HEK293 (cell line): ENCODE data around the gene MOB2.

Source experiments
- CTCF ChIA-PET: fragments of 350-600 bp; formaldehyde crosslinking; extraction: SDS; loops from one replicate; lab custom pipeline; 2021; ENCODE audit warnings: antibody characterized with exemption; lab: Yijun Ruan, JAX
- POLR2A ChIA-PET: fragments of 300-600 bp; formaldehyde crosslinking; extraction: SDS; loops from one replicate; lab custom pipeline; 2020; ENCODE audit warnings: antibody characterized with exemption, inconsistent platforms; lab: Yijun Ruan, JAX
- H3K27ac ChIP-seq: fragments of 200-500 bp; sonication (Bioruptor generic); 2 replicates; pipeline ENCODE4 v1.5.1; 2014; ENCODE audit warnings: low read depth, low read length, control low read depth, inconsistent platforms; ENCODE audit errors: extremely low read depth
- H3K36me3 ChIP-seq, 2 experiments: fragments of 200-500 bp in 1 of 2; sonication (Bioruptor generic) in 1 of 2; 1 replicate in 1 of 2; 2 replicates in 1 of 2; pipeline ENCODE4 v1.5.1; 2014 to 2017; ENCODE audit warnings: inconsistent platforms in 2 of 2, low read length in 2 of 2; ENCODE audit not compliant: control insufficient read depth in 2 of 2, insufficient read depth in 1 of 2
- H3K4me1 ChIP-seq: fragments of 200-500 bp; sonication (Bioruptor generic); 2 replicates; pipeline ENCODE4 v1.5.1; 2014; ENCODE audit warnings: mild to moderate bottlenecking, low read length, inconsistent platforms; ENCODE audit not compliant: control insufficient read depth, insufficient read depth
- H3K4me3 ChIP-seq: 2 replicates; pipeline ENCODE4 v1.5.1; 2011; ENCODE audit warnings: low read depth, mild to moderate bottlenecking, control low read depth, low read length, moderate library complexity
- H3K9me3 ChIP-seq: fragments of 200-500 bp; sonication (Bioruptor generic); 2 replicates; pipeline ENCODE4 v1.5.1; 2014; ENCODE audit warnings: low read depth, low read length, inconsistent platforms; ENCODE audit not compliant: control insufficient read depth, insufficient read depth
- GLI4 ChIP-seq: fragments of 450-650 bp; formaldehyde crosslinking; IDR thresholded peaks from 2 replicates; pipeline ENCODE4 v1.5.1; 2016; ENCODE audit warnings: missing biosample characterization, missing genetic modification characterization
- KLF7 ChIP-seq: fragments of 450-650 bp; formaldehyde crosslinking; IDR thresholded peaks from 2 replicates; pipeline ENCODE4 v1.5.1; 2016; ENCODE audit warnings: missing biosample characterization, missing genetic modification characterization, borderline replicate concordance
- SALL2 ChIP-seq: fragments of 450-650 bp; formaldehyde crosslinking; IDR thresholded peaks from 2 replicates; pipeline ENCODE4 v1.5.0; 2017; ENCODE audit warnings: missing biosample characterization, mild to moderate bottlenecking, missing genetic modification characterization, borderline replicate concordance
- ZBTB8A ChIP-seq: fragments of 450-650 bp; formaldehyde crosslinking; IDR thresholded peaks from 2 replicates; pipeline ENCODE4 v1.5.1; 2016; ENCODE audit warnings: missing biosample characterization, missing genetic modification characterization
- ZFP3 ChIP-seq: fragments of 450-650 bp; formaldehyde crosslinking; IDR thresholded peaks from 2 replicates; pipeline ENCODE4 v1.5.1; 2016; ENCODE audit warnings: low read depth, missing biosample characterization, missing genetic modification characterization
- ZNF140 ChIP-seq: fragments of 450-650 bp; formaldehyde crosslinking; IDR thresholded peaks from 2 replicates; pipeline ENCODE4 v1.5.1; 2016; ENCODE audit warnings: missing biosample characterization, missing genetic modification characterization
- ZNF16 ChIP-seq: fragments of 450-650 bp; formaldehyde crosslinking; IDR thresholded peaks from 2 replicates; pipeline ENCODE4 v1.5.1; 2016; ENCODE audit warnings: low read depth, missing biosample characterization, missing genetic modification characterization
- ZNF211 ChIP-seq: fragments of 450-650 bp; formaldehyde crosslinking; IDR thresholded peaks from 2 replicates; pipeline ENCODE4 v1.5.1; 2016; ENCODE audit warnings: low read depth, missing biosample characterization, missing genetic modification characterization
- ZNF394 ChIP-seq: fragments of 450-650 bp; formaldehyde crosslinking; IDR thresholded peaks from 2 replicates; pipeline ENCODE4 v1.5.1; 2016; ENCODE audit warnings: missing biosample characterization, missing genetic modification characterization, mild to moderate bottlenecking, moderate library complexity, borderline replicate concordance
- ZNF423 ChIP-seq: fragments of 450-650 bp; formaldehyde crosslinking; IDR thresholded peaks from 2 replicates; pipeline ENCODE4 v1.5.1; 2016; ENCODE audit warnings: missing biosample characterization, missing genetic modification characterization
- ZNF624 ChIP-seq: fragments of 450-650 bp; formaldehyde crosslinking; IDR thresholded peaks from 2 replicates; pipeline ENCODE4 v1.5.1; 2017; ENCODE audit warnings: missing biosample characterization, missing genetic modification characterization
- ZNF660 ChIP-seq: fragments of 450-650 bp; IDR thresholded peaks from 2 replicates; pipeline ENCODE4 v1.5.1; 2018; ENCODE audit warnings: missing biosample characterization, mild to moderate bottlenecking, missing genetic modification characterization
- ZNF664 ChIP-seq: fragments of 450-650 bp; formaldehyde crosslinking; IDR thresholded peaks from 2 replicates; pipeline ENCODE4 v1.5.1; 2016; ENCODE audit warnings: missing biosample characterization, missing genetic modification characterization
- TF ChIP-seq, protein P1 (sequence below): fragments of 450-650 bp; formaldehyde crosslinking; IDR thresholded peaks from 2 replicates; pipeline ENCODE4 v1.5.1; 2017; ENCODE audit warnings: missing biosample characterization, mild to moderate bottlenecking, missing genetic modification characterization, moderate library complexity
- TF ChIP-seq, protein P2 (sequence below): fragments of 450-650 bp; formaldehyde crosslinking; IDR thresholded peaks from 2 replicates; pipeline ENCODE4 v1.5.1; 2016; ENCODE audit warnings: missing biosample characterization, missing genetic modification characterization
- TF ChIP-seq, protein P3 (sequence below): fragments of 450-650 bp; IDR thresholded peaks from 2 replicates; pipeline ENCODE4 v1.5.1; 2018; ENCODE audit warnings: missing biosample characterization, mild to moderate bottlenecking, missing genetic modification characterization

The MOB2 gene

DNA sequence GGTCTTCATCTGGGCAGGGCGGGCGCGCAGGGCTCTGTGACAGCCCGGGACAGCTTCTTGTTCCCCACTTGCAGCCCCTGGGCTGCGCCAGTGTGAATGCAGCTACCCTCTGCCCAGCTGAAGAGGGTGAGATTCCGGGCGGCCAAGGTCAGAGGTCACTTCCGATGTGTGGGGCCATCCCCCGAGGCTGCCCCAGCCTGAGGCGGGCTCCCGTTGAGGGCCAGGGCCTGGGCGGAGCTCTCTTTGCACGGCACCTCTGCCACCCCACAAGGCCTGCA, 23.9 kb downstream of the MOB2 start:
- Histone ChIP-seq H3K4me1 (no peaks in the 10 kb centered on the region), H3K27ac (no peak overlapping the region), H3K4me3 (no peak overlapping the region), H3K9me3 (no peaks in the 10 kb centered on the region), H3K36me3 (peaks cover 0 to 25% of the 10 kb centered on the region in 2 experiments; a peak in 1 of 3 replicates)
- TF ChIP-seq ZNF211 (tag by site-specific recombination) (no peak), SALL2 (tag by site-specific recombination) (no peak)
- CTCF ChIA-PET: no interaction called here
- POLR2A ChIA-PET: interaction anchor here (0.5 kb wide), 1 partner anchor 424 kb away, joined by 3 read pairs; no protein-coding TSS in a partner anchor

DNA sequence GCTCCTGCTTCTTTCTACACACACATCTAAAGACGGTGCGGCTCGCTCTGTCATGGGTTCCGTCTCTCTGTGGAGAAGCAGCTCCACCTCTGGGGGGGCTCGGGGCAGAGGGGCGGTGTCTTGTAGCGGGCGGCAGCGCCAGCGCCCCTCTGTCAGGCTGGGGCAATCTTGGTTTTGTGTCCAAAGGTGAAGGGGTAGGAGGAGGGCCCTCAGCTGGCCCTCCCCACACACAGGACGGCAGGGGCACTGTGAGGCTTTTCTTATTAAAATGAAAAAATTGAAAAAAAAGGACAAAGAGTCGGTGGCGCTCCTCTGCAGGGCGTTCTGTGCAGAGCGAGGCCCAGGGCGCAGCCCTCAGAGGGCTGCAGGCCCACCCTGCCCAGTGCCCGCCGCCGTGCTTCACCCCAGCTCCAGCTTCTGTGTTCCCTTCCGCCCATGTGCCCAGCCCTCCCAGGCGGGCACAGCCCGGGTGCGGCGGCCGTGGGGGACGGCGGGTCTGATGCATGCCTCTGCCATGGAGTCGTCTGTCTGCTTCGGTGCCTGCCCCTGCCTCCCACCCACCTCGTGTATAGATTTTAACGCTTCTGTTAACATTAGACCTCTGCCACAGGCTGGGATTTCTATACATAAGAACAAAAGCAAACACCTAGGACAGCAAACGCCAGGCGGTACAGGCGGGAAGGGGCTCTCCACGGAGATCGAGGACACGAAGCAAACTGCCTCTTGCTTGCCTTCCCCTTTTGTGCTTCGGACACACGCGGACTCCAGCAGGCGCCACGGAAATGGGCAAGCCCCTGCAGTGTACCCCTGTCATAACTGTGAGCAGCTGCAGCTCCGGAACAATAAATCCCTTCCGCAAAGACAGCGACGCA, 24.5 kb downstream of the MOB2 start:
- CTCF ChIA-PET: no interaction called here
- Histone ChIP-seq H3K9me3 (no peaks in the 10 kb centered on the region), H3K27ac (no peak overlapping the region), H3K4me1 (no peaks in the 10 kb centered on the region), H3K4me3 (no peak overlapping the region), H3K36me3 (peaks cover 0 to 30% of the 10 kb centered on the region in 2 experiments; a peak in 1 of 3 replicates)
- POLR2A ChIA-PET: interaction anchor here (0.5 kb wide), 1 partner anchor 424 kb away, joined by 3 read pairs; no protein-coding TSS in a partner anchor
- TF ChIP-seq ZNF423 (tag by site-specific recombination) (no peak), ZNF664 (no peak), KLF7 (no peak), ZNF624 (tag by site-specific recombination) (no peak)
- TF ChIP-seq, protein P1, sequence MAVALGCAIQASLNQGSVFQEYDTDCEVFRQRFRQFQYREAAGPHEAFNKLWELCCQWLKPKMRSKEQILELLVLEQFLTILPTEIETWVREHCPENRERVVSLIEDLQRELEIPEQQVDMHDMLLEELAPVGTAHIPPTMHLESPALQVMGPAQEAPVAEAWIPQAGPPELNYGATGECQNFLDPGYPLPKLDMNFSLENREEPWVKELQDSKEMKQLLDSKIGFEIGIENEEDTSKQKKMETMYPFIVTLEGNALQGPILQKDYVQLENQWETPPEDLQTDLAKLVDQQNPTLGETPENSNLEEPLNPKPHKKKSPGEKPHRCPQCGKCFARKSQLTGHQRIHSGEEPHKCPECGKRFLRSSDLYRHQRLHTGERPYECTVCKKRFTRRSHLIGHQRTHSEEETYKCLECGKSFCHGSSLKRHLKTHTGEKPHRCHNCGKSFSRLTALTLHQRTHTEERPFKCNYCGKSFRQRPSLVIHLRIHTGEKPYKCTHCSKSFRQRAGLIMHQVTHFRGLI (tag by site-specific recombination): no peak

GRCh38 chr11:1460986-1461825, 25.4 kb downstream of the MOB2 start:
- CTCF ChIA-PET: no interaction called here
- POLR2A ChIA-PET: no interaction called here
- peaks cover 0 to 38% of the 10 kb centered on the region in 2 experiments; a peak in 1 of 3 replicates for H3K36me3 ChIP-seq

More at GRCh38 chr11:1460986-1461825, 25.4 kb downstream of the MOB2 start:
- H3K27ac ChIP-seq: no peak overlapping the region
- TF ChIP-seq, protein P2, sequence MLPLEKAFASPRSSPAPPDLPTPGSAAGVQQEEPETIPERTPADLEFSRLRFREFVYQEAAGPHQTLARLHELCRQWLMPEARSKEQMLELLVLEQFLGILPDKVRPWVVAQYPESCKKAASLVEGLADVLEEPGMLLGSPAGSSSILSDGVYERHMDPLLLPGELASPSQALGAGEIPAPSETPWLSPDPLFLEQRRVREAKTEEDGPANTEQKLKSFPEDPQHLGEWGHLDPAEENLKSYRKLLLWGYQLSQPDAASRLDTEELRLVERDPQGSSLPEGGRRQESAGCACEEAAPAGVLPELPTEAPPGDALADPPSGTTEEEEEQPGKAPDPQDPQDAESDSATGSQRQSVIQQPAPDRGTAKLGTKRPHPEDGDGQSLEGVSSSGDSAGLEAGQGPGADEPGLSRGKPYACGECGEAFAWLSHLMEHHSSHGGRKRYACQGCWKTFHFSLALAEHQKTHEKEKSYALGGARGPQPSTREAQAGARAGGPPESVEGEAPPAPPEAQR (tag by site-specific recombination): no peak
- no peak for TF ChIP-seq GLI4 (tag by site-specific recombination)
- no peak for TF ChIP-seq ZNF16 (tag by site-specific recombination)
- no peak for TF ChIP-seq ZNF394 (tag by site-specific recombination)
- no peak for TF ChIP-seq ZNF140 (tag by site-specific recombination)
- TF ChIP-seq ZFP3: no peak
- TF ChIP-seq ZBTB8A (tag by site-specific recombination): no peak
- TF ChIP-seq, protein P3, sequence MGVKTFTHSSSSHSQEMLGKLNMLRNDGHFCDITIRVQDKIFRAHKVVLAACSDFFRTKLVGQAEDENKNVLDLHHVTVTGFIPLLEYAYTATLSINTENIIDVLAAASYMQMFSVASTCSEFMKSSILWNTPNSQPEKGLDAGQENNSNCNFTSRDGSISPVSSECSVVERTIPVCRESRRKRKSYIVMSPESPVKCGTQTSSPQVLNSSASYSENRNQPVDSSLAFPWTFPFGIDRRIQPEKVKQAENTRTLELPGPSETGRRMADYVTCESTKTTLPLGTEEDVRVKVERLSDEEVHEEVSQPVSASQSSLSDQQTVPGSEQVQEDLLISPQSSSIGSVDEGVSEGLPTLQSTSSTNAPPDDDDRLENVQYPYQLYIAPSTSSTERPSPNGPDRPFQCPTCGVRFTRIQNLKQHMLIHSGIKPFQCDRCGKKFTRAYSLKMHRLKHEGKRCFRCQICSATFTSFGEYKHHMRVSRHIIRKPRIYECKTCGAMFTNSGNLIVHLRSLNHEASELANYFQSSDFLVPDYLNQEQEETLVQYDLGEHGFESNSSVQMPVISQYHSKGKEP: no peak
- TF ChIP-seq ZNF660 (tag by site-specific recombination): no peak
- H3K4me3 ChIP-seq: no peak overlapping the region
- no peaks in the 10 kb centered on the region for H3K9me3 ChIP-seq
- H3K4me1 ChIP-seq: no peaks in the 10 kb centered on the region
